Neutrophil (primary cell): ENCODE results near the gene SHH.

Source experiments
- H3K27ac ChIP-seq: fragments of 200-600 bp; sonication (generic); 2 replicates; pipeline ENCODE4 v1.5.1; 2016; ENCODE audit warnings: mild to moderate bottlenecking, moderate library complexity
- H3K27me3 ChIP-seq: fragments of 200-600 bp; sonication (generic); 2 replicates; pipeline ENCODE4 v1.6.0; 2016; ENCODE audit warnings: mild to moderate bottlenecking
- H3K36me3 ChIP-seq: fragments of 200-600 bp; sonication (generic); 2 replicates; pipeline ENCODE4 v1.5.1; 2017
- H3K4me1 ChIP-seq, 2 experiments: fragments of 200-600 bp in 1 of 2; sonication (generic) in 1 of 2; 1 replicate in 1 of 2; 2 replicates in 1 of 2; pipeline versions ENCODE4 v1.5.1 to v1.6.1; 2013 to 2016; ENCODE audit warnings: low read depth in 1 of 2, low read length in 1 of 2, mild to moderate bottlenecking in 1 of 2, moderate library complexity in 1 of 2; ENCODE audit not compliant: control insufficient read depth in 1 of 2, insufficient read depth in 1 of 2
- H3K4me3 ChIP-seq, 2 experiments: fragments of 200-600 bp in 1 of 2; sonication (generic) in 1 of 2; 1 replicate in 1 of 2; 2 replicates in 1 of 2; pipeline ENCODE4 v1.5.1; 2013 to 2016; ENCODE audit warnings: low read depth in 1 of 2, low read length in 1 of 2, mild to moderate bottlenecking in 1 of 2, moderate library complexity in 1 of 2
- H3K9me3 ChIP-seq: fragments of 200-600 bp; sonication (generic); 2 replicates; pipeline ENCODE4 v1.5.1; 2016
- TF ChIP-seq, protein P1 (sequence below): fragments of 200-600 bp; sonication (generic); IDR thresholded peaks from 2 replicates; pipeline ENCODE4 v1.5.1; 2016; ENCODE audit warnings: antibody characterized with exemption

SHH gene

DNA sequence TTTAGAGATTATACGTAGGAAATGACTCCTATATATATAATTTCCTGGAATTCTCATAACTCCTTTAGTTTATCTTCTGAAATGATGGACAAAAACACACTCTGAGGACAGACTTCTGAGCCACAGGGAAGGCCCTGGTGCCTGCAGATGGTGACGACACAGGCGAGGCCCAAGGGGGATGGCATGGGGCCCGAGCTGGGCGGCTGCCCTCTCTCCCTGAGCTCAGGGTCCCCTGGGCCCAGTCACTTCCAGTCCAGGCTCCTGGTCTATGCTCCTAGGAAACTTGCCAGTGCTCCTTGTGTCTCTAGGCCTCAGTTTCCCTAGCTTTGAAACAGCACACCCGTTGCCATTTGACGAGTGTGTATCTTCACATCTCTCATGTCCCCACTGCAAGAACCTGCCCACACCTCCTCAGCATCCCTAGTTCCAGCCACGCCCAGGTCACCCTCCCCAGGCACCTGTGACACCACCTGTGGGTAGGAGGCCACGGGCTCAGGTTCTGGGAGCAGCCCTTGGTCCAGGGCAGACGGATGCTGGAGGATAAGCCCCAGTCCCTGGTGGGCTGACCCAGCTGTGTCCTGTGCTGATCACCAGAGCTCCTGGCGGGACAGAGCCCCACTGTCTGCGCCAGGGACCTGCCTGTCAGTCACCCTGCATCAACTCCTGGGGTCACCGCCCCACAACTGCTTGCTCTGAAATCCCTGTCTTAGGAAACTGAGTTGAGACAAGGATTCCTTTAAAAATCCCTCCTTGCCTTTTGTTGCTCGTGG, 23.4 kb upstream of the SHH start:
- H3K36me3 ChIP-seq = no peaks in the 10 kb centered on the region
- no peak overlapping the region for H3K27ac ChIP-seq
- H3K27me3 ChIP-seq = peaks cover 45% of the 10 kb centered on the region
- H3K4me3 ChIP-seq = no peak overlapping the region
- no peaks in the 10 kb centered on the region for H3K4me1 ChIP-seq
- TF ChIP-seq, protein P1, sequence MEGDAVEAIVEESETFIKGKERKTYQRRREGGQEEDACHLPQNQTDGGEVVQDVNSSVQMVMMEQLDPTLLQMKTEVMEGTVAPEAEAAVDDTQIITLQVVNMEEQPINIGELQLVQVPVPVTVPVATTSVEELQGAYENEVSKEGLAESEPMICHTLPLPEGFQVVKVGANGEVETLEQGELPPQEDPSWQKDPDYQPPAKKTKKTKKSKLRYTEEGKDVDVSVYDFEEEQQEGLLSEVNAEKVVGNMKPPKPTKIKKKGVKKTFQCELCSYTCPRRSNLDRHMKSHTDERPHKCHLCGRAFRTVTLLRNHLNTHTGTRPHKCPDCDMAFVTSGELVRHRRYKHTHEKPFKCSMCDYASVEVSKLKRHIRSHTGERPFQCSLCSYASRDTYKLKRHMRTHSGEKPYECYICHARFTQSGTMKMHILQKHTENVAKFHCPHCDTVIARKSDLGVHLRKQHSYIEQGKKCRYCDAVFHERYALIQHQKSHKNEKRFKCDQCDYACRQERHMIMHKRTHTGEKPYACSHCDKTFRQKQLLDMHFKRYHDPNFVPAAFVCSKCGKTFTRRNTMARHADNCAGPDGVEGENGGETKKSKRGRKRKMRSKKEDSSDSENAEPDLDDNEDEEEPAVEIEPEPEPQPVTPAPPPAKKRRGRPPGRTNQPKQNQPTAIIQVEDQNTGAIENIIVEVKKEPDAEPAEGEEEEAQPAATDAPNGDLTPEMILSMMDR = no peak
- no peaks in the 10 kb centered on the region for H3K9me3 ChIP-seq

DNA sequence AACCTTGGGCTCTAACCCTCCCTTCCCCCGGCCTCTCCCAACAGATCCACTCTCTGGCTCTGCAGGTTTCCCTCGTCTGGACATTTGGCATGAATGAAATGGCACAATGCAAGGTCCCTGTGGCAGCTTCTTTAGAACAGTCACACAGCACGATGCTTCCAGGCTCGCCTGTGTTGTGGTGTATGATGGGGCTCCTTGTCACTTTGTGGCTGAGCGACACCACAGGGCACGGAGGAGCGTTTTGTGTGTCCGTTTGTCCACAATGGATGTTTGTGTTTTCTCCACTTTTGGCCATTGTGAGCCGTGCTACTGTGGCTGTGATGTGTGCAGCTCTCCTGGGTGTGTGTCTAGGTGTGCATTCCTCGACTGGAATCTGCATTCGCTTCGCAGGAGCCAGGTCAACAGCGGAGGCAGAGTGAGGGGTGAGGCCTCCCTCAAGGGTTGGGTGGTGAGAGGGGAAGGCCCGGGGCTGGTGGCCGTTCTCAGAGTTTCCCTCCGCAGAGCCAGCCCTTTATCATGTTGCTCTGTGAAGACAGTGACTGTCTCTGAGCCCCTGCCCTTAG, 22.3 kb upstream of the SHH start:
- TF ChIP-seq, protein P1 = no peak
- Histone ChIP-seq H3K4me3 (no peak overlapping the region), H3K9me3 (no peaks in the 10 kb centered on the region), H3K27me3 (peaks cover 37% of the 10 kb centered on the region), H3K4me1 (no peaks in the 10 kb centered on the region), H3K36me3 (no peaks in the 10 kb centered on the region), H3K27ac (no peak overlapping the region)

DNA sequence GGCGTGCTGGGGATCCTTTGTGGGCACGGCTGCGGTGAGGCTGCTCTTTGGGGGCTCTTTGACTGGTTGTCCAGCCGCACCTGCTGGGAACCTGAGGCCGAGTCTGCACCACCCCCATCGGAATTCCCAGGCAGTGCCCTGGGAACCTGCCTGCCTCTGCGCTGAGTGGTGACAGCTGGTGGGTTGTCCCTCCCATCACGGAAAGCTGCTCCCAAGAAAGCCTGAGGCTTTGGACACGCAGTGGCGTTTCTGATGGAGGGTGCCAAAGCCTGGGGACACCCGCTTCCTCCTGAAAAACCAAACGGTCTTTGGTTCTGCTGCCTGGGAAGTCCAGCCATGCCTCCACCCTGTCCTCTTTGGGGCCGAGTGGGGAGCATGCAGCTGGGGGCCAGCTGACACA, 21.4 kb upstream of the SHH start:
- no peaks in the 10 kb centered on the region for H3K36me3 ChIP-seq
- no peak overlapping the region for H3K27ac ChIP-seq
- H3K4me3 ChIP-seq = no peak overlapping the region
- peaks cover 29% of the 10 kb centered on the region for H3K27me3 ChIP-seq
- H3K4me1 ChIP-seq = no peaks in the 10 kb centered on the region
- TF ChIP-seq, protein P1 = no peak
- no peaks in the 10 kb centered on the region for H3K9me3 ChIP-seq

DNA sequence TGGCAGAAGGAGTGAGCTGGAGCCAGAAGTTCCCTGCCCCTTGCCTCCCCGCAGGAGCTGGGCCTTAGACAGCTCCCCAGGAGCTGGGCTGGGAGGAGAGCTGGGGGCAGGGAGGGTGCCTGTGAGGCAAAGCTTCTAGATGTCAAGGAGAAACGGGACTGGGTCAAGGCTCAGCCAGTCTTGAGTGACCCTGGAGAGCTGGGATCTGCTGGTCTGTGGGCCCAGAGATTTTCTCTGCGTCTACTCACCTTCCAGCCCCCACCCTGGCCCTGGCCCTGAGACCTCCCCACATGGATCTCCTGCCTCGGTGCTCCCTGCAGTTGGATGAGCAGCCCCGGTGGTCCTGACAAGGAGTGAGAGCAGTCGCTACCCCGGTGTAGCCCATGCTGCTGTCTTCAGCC, 20.3 kb upstream of the SHH start:
- no peaks in the 10 kb centered on the region for H3K4me1 ChIP-seq
- H3K4me3 ChIP-seq = no peak overlapping the region
- peaks cover 24% of the 10 kb centered on the region for H3K27me3 ChIP-seq
- no peaks in the 10 kb centered on the region for H3K36me3 ChIP-seq
- H3K27ac ChIP-seq = no peak overlapping the region
- H3K9me3 ChIP-seq = no peaks in the 10 kb centered on the region
- TF ChIP-seq, protein P1 = no peak

DNA sequence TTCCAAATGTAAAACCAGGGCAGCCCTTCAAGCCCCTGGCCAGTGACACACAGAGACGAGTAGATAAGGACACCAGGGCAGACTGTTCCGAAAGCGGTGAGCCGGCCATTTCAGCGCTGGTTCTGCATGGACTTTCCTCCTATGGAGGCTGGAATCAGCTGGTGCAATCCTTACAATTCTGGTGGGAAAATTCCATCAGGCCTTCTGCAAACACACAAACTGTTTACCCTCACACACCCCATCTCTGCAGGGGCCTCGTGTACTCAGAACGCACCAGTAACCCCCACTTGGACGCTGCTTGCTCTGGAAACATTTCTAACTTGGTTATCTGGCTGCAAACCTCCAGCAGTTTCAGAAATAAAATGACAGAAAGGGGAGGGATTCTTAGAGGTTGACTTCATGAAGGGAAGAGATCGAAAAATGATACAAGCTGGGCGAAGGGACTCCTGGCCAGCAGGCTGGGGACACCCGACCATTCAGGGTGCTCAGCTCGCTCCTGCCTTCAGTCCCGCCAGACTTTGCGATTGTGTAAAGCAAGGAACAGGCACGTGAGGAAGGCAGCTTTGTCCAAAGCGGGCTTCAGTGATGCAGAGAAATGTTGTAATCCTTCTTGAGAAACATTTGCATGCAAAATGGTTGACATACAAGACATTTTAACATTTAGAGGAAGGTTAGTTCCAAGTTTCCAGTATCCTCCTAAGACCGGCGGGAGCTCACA, 19.7 kb upstream of the SHH start:
- TF ChIP-seq, protein P1 = no peak
- Histone ChIP-seq H3K4me1 (no peaks in the 10 kb centered on the region), H3K36me3 (no peaks in the 10 kb centered on the region), H3K27ac (no peak overlapping the region), H3K4me3 (no peak overlapping the region), H3K9me3 (no peaks in the 10 kb centered on the region), H3K27me3 (peaks cover 28% of the 10 kb centered on the region)
